Ovary (tissue), 9 donors: Measurements from ENCODE around the gene GABRB1. TPM values are rescaled to one million over a fixed set of nuclear protein-coding genes. Genes with fewer than 3 reads are reported as not detected.

Experiments
- DNase-seq, 5 donors: peaks; one replicate each; pipeline ENCODE4 v3.0.0-alpha.2; 2019 to 2020
- H3K27ac ChIP-seq, 2 donors: fragments of 200-600 bp; one replicate each; pipeline versions ENCODE4 v1.5.1 to v1.8.0; 2019 to 2022
- H3K27me3 ChIP-seq: fragments of 200-600 bp; one replicate; pipeline ENCODE4 v1.8.0; 2022
- H3K36me3 ChIP-seq: fragments of 200-600 bp; sonication (generic); one replicate; pipeline ENCODE4 v1.5.1; 2019
- H3K4me1 ChIP-seq: one replicate; pipeline ENCODE4 v1.8.1; 2013; ENCODE audit warnings: mild to moderate bottlenecking, moderate library complexity; ENCODE audit not compliant: insufficient read depth
- H3K4me3 ChIP-seq: fragments of 200-600 bp; sonication (generic); one replicate; pipeline ENCODE4 v1.5.1; 2017
- H3K9me3 ChIP-seq, 2 donors: fragments of 200-600 bp in 1 of 2; sonication (generic) in 1 of 2; one replicate each; pipeline versions ENCODE4 v1.5.1 to v1.8.1; 2013 to 2019; ENCODE audit warnings: mild to moderate bottlenecking in 1 of 2, moderate library complexity in 1 of 2
- EP300 ChIP-seq: sonication (generic); formaldehyde crosslinking; IDR thresholded peaks from one replicate; pipeline ENCODE4 v1.6.1; 2017; ENCODE audit warnings: antibody characterized with exemption
- POLR2A ChIP-seq: fragments of 450-650 bp; IDR thresholded peaks from one replicate; pipeline ENCODE4 v1.6.1; 2017; ENCODE audit warnings: antibody characterized with exemption, mild to moderate bottlenecking, moderate library complexity
- WGBS, 3 donors: extraction: QIAGEN DNeasy Blood & Tissue Kit in 1 of 3; methylation state at CpG; one replicate each; pipeline versions ENCODE4 v1.1.5 to v1.1.7; 2013 to 2017; 5-methylcytosine and 5-hydroxymethylcytosine counted together
- intact Hi-C, 4 donors: fragments of 100-400 bp; cut with DNase I; formaldehyde crosslinking; loops; one replicate each; pipeline versions ENCODE4 v1.11.0 to v1.15.1; 2022 to 2023
- polyA plus RNA-seq, 2 donors: library from polyadenylated mRNA; stranded (reverse); fragments of 200-250 nt in 1 of 2; fragments of 350-450 nt in 1 of 2; fragmentation: Illumina TruSeq in 1 of 2; extraction: RNeasy Lipid Tissue Mini Kit (QIAGEN cat#74804) in 1 of 2; gene quantifications; one replicate each; pipeline ENCODE4 v1.2.3, GENCODE V29; 2013 to 2014
- total RNA-seq, 7 donors: library from RNA; depleted of rRNA in 2 of 7; stranded (reverse); fragments of >200 nt in 2 of 7; fragmentation: NEBNext Ultra II Directional in 3 of 7; extraction: Animal tissue kit (Norgen Biotek cat#: 25700) in 3 of 7; gene quantifications; one replicate each; pipeline versions ENCODE4 v1.1.0 to v1.2.4, GENCODE V29; 2016 to 2023
- TF ChIP-seq, protein P1 (sequence below), 3 donors: fragments of 450-650 bp in 2 of 3; fragments of 200-600 bp in 1 of 3; IDR thresholded peaks; one replicate each; pipeline versions ENCODE4 v1.5.1 to v1.8.0; 2016 to 2022; ENCODE audit warnings: antibody characterized with exemption in 3 of 3, mild to moderate bottlenecking in 1 of 3
- donor health status: DM: no; HTN: no; CAD: no; lungs with moderate emphysema.
- donor health status: DM: no; HTN: no; CAD: no.
- donor health status: Bipolar disorder and iron deficiency.
- donor health status: DM: yes; HTN: yes; CAD: no.
- donor health status: DM: no; HTN: no; CAD: no.
- donor health status: DM: yes; HTN: yes; CAD: no.

GABRB1 gene
- total and polyA plus RNA-seq, 9 donors = 0.23 to 0.43 TPM; not detected in 7

DNA sequence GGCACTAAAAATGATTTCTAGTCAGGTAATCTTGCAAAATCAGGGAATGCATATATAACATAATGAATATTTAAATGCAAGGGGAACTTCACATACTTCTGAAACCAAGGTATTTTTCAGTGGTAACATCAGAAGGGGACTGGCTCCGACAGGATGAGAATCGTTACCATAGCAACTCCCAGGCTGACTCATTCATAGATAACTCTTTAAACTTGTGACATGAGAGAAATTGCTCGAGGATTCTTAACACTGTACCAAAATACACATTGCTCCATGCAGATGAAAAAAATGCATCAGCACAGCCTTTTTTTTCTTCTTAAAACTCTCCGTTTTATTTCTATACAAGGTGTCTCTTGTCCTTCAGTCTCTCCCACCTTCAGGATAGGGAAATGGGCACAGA lies 114.3 kb downstream of the GABRB1 start:
- Histone ChIP-seq H3K36me3 (no peaks in the 10 kb centered on the region), H3K4me1 (no peaks in the 10 kb centered on the region), H3K9me3 (no peaks in the 10 kb centered on the region), H3K4me3 (no peak overlapping the region), H3K27ac (no peak overlapping the region), H3K27me3 (no peaks in the 10 kb centered on the region)
- intact Hi-C loops = no loop called here
- 6 to 17% (median 9%) methylated on average over 4 of the region's 4 CpGs for WGBS, 3 donors
- no peak for TF ChIP-seq EP300
- TF ChIP-seq, protein P1, sequence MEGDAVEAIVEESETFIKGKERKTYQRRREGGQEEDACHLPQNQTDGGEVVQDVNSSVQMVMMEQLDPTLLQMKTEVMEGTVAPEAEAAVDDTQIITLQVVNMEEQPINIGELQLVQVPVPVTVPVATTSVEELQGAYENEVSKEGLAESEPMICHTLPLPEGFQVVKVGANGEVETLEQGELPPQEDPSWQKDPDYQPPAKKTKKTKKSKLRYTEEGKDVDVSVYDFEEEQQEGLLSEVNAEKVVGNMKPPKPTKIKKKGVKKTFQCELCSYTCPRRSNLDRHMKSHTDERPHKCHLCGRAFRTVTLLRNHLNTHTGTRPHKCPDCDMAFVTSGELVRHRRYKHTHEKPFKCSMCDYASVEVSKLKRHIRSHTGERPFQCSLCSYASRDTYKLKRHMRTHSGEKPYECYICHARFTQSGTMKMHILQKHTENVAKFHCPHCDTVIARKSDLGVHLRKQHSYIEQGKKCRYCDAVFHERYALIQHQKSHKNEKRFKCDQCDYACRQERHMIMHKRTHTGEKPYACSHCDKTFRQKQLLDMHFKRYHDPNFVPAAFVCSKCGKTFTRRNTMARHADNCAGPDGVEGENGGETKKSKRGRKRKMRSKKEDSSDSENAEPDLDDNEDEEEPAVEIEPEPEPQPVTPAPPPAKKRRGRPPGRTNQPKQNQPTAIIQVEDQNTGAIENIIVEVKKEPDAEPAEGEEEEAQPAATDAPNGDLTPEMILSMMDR (IDR thresholded peaks at IDR 0.05) = no peak
- no peak for TF ChIP-seq POLR2A
- DNase-seq = no peak

DNA sequence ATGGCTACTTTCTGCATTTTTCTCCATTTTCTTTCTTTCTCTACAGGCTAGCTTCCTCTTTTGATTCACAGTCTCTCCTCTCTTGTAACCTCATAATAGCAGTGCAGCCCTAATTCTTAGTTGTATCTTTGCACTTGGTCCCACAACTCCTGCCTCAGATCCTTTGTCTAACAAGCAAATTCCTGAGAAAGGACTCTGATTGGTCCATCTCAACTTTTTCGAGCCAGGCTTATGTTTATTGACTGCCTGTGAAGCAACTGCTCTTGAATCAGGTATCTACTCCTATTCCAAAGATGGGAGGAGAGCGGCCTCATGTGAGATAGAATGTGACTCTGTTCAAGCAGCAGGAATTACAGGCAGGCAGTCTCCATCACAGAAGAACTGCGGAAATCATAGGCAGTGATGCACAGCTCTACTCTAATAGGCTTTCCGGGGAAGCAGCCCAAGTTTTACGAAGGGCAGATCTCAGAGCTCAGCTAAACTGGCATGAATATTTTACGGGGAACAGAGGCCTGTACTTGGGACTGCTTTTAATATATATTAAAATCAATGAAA lies 123.5 kb downstream of the GABRB1 start:
- Histone ChIP-seq H3K4me1 (no peaks in the 10 kb centered on the region), H3K27me3 (no peaks in the 10 kb centered on the region), H3K36me3 (no peaks in the 10 kb centered on the region), H3K9me3 (no peaks in the 10 kb centered on the region), H3K4me3 (no peak overlapping the region), H3K27ac (no peak overlapping the region)
- TF ChIP-seq EP300 (no peak), POLR2A (no peak)
- TF ChIP-seq, protein P1 (IDR thresholded peaks at IDR 0.05) = no peak
- DNase-seq = no peak
- WGBS, 3 donors = 73 to 85% (median 83%) methylated on average over 6 of the region's 6 CpGs
- intact Hi-C loops = no loop called here

DNA sequence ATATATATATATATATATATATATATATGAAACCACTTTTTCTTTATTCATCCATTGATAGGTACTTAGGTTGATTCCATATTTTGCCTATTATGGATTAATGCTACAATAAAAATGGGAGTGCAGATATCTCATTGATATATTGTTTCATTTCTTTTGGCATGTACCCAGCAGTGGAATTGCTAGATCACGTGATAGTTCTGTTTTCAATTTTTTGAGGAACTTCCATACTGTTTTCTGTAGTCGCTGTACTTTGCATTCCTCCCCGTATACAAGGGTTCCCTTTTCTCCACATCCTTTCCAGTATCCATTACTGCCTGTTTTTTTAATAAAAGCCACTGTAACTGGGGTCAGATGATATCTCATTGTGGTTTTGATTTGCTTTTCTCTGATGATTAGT lies 124.6 kb downstream of the GABRB1 start:
- TF ChIP-seq EP300 (no peak), POLR2A (no peak)
- TF ChIP-seq, protein P1 (IDR thresholded peaks at IDR 0.05) = no peak
- no peaks in the 10 kb centered on the region for H3K4me1 ChIP-seq
- 75 to 85% (median 77%) methylated on average over 3 of the region's 3 CpGs for WGBS, 3 donors

DNA sequence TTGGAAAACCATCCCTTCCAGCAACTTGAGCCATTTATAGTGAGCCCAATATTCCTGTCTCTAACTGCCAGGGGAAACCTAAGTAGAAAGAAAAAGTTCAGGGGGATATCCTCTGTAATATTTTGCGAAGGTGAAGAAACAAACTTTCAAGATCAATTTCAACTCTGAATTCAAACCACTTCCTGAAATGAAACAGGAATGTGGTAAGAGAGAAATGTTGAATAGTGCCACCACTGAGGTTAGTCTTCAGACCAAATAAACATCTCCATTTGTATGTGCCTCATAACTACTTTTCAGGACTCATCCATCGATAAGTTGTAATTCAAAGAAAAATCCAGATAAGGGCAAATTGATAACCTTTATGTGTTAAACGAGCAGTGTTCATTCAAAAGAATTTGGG lies 128.7 kb downstream of the GABRB1 start:
- 60 to 65% (median 64%) methylated on average over 3 of the region's 3 CpGs for WGBS, 3 donors
- DNase-seq = no peak
- H3K36me3 ChIP-seq = no peaks in the 10 kb centered on the region
- intact Hi-C loops = no loop called here
- TF ChIP-seq, protein P1 (IDR thresholded peaks at IDR 0.05) = no peak
- TF ChIP-seq EP300 = no peak
- TF ChIP-seq POLR2A = no peak
- H3K9me3 ChIP-seq = no peaks in the 10 kb centered on the region
- H3K4me1 ChIP-seq = no peaks in the 10 kb centered on the region
- H3K4me3 ChIP-seq = no peak overlapping the region
- H3K27me3 ChIP-seq = no peaks in the 10 kb centered on the region
- no peak overlapping the region for H3K27ac ChIP-seq

More for the DNA sequence above, 124.6 kb downstream of the GABRB1 start:
- Histone ChIP-seq H3K9me3 (no peaks in the 10 kb centered on the region), H3K27ac (no peak overlapping the region), H3K27me3 (no peaks in the 10 kb centered on the region), H3K36me3 (no peaks in the 10 kb centered on the region), H3K4me3 (no peak overlapping the region)
- intact Hi-C loops = no loop called here
- DNase-seq = no peak
